ENCODE results near the gene DPAGT1. TPM values are rescaled to one million over a fixed set of nuclear protein-coding genes. Genes with fewer than 3 reads are reported as not detected.

The DPAGT1 gene
- total RNA-seq, 1 experiment from 2014 or later: 45.1 TPM

- TF ChIP-seq, protein P1, sequence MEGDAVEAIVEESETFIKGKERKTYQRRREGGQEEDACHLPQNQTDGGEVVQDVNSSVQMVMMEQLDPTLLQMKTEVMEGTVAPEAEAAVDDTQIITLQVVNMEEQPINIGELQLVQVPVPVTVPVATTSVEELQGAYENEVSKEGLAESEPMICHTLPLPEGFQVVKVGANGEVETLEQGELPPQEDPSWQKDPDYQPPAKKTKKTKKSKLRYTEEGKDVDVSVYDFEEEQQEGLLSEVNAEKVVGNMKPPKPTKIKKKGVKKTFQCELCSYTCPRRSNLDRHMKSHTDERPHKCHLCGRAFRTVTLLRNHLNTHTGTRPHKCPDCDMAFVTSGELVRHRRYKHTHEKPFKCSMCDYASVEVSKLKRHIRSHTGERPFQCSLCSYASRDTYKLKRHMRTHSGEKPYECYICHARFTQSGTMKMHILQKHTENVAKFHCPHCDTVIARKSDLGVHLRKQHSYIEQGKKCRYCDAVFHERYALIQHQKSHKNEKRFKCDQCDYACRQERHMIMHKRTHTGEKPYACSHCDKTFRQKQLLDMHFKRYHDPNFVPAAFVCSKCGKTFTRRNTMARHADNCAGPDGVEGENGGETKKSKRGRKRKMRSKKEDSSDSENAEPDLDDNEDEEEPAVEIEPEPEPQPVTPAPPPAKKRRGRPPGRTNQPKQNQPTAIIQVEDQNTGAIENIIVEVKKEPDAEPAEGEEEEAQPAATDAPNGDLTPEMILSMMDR (IDR thresholded peaks at IDR 0.05 in 2 of 3, conservative IDR thresholded peaks at IDR 0.05 in 1 of 3; ENCODE audit: borderline replicate concordance in 1 of 3, insufficient read depth in 1 of 3, low read depth in 2 of 3, low read length in 2 of 3): no peak
- no peak for TF ChIP-seq ZNF274 (IDR thresholded peaks at IDR 0.05; ENCODE audit: low read depth, low read length)
Measured at GRCh38 chr11:119067371-119068222, 34.1 kb downstream of the DPAGT1 start, which contains the start of gene VPS11 (continued).

DNA sequence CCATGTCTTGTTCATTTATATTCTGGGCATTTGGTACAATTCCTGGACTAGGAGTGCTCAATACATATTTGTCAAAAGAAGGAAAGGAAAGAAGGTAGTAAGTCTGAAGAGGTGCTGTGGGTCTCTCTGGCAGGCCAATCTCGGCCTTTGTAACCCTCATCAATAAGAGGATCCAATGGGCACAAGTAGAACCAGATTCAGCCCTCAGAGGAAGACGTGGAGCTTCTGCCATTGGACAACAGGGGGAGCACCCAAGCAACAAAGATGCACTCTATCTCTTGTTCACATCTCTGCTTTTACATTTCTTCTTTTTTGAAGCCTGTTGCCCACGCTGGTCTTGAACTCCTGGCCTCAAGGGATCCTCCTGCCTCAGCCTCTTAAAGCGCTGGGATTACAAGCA lies 36.3 kb downstream of the DPAGT1 start:
- Histone ChIP-seq H3K27ac (ENCODE audit: low read depth, low read length) (no peak overlapping the region), H2AFZ (ENCODE audit: low read depth, low read length, poor library complexity, severe bottlenecking) (no peak overlapping the region), H3K9me2 (ENCODE audit: insufficient read depth) (no peaks in the 10 kb centered on the region), H4K20me1 (ENCODE audit: insufficient read depth) (no peaks in the 10 kb centered on the region), H3K27me3 (ENCODE audit: insufficient read depth, low read length) (no peaks in the 10 kb centered on the region), H3K9ac (ENCODE audit: low read length) (no peak overlapping the region), H3K79me2 (ENCODE audit: insufficient read depth, low read length) (peaks cover 14% of the 10 kb centered on the region), H3K9me3 (ENCODE audit: control insufficient read depth in 1 of 2, insufficient read depth in 1 of 2, low read depth in 1 of 2, low read length in 2 of 2) (no peaks in the 10 kb centered on the region), H3K4me1 (ENCODE audit: control insufficient read depth in 1 of 2, insufficient read depth in 2 of 2, low read length in 2 of 2) (peaks cover 9 to 21% of the 10 kb centered on the region in 2 experiments), H3K36me3 (ENCODE audit: control insufficient read depth in 1 of 2, insufficient read depth in 2 of 2, low read length in 2 of 2) (peaks cover 2 to 4% of the 10 kb centered on the region in 2 experiments; a peak in 3 of 4 replicates), H3K4me3 (replicated peaks in 1 of 2; ENCODE audit: low read depth in 1 of 2, low read length in 2 of 2) (no peak overlapping the region), H3K4me2 (ENCODE audit: low read length) (no peak overlapping the region)
- intact Hi-C loops (cut with micrococcal nuclease): no loop called here
- BruUV-seq (replicated peaks): TSS peak; percentile 27
- TF ChIP-seq EGR1 (IDR thresholded peaks at IDR 0.05; ENCODE audit: low read depth) (no peak), RAD21 (IDR thresholded peaks at IDR 0.05; ENCODE audit: low read depth) (peak; percentile 65)
- TF ChIP-seq, protein P1 (IDR thresholded peaks at IDR 0.05 in 2 of 3, conservative IDR thresholded peaks at IDR 0.05 in 1 of 3; ENCODE audit: borderline replicate concordance in 1 of 3, insufficient read depth in 1 of 3, low read depth in 2 of 3, low read length in 2 of 3): peak; percentile 56 to 64 (median 58); a peak in 5 of 6 replicates
- POLR2A ChIA-PET: no interaction called here
- RAD21 ChIA-PET (ENCODE audit: low non-redundant PET in 1 of 2, low total read pairs in 2 of 2, uncharacterized antibody in 2 of 2, unreplicated experiment in 2 of 2): interaction anchor here in 1 of 2 experiments (1.0 kb wide), 1 partner anchor 273 kb away, joined by 3 read pairs; no protein-coding TSS in a partner anchor
- no peak for DNase-seq (ENCODE audit: low read depth, low spot score)
- CTCF ChIA-PET: no interaction called here
- ATAC-seq: peak; percentile 64
